Erythroblast (primary cell): ENCODE results near the gene B3GNT9.

Experiments
- GATA1 ChIP-seq: IDR thresholded peaks from 2 replicates; pipeline ENCODE4 v1.6.1; 2011; ENCODE audit warnings: low read depth, mild to moderate bottlenecking, control low read depth, low read length, moderate library complexity
- POLR2A ChIP-seq: IDR thresholded peaks from 2 replicates; pipeline ENCODE4 v1.6.1; 2011; ENCODE audit warnings: mild to moderate bottlenecking, low read length

GRCh38 chr16:67197704-67198103 lies 46.9 kb upstream of the B3GNT9 start:
- TF ChIP-seq POLR2A (no peak), GATA1 (no peak)
